K562 treated with DMSO at 1 percent for 12 hours (cell line): ENCODE results near the gene ADCY6. TPM values are rescaled to one million over a fixed set of nuclear protein-coding genes. Genes with fewer than 3 reads are reported as not detected.

ENCODE experiments used
- total RNA-seq: library from RNA; unstranded; fragments of 300-600 nt; gene quantifications from 2 replicates; pipeline ENCODE4 v1.2.3, GENCODE V29; 2022; ENCODE audit not compliant: insufficient read depth

ADCY6 gene
- 0.42 and 1.1 TPM in 2 replicates for total RNA-seq

DNA sequence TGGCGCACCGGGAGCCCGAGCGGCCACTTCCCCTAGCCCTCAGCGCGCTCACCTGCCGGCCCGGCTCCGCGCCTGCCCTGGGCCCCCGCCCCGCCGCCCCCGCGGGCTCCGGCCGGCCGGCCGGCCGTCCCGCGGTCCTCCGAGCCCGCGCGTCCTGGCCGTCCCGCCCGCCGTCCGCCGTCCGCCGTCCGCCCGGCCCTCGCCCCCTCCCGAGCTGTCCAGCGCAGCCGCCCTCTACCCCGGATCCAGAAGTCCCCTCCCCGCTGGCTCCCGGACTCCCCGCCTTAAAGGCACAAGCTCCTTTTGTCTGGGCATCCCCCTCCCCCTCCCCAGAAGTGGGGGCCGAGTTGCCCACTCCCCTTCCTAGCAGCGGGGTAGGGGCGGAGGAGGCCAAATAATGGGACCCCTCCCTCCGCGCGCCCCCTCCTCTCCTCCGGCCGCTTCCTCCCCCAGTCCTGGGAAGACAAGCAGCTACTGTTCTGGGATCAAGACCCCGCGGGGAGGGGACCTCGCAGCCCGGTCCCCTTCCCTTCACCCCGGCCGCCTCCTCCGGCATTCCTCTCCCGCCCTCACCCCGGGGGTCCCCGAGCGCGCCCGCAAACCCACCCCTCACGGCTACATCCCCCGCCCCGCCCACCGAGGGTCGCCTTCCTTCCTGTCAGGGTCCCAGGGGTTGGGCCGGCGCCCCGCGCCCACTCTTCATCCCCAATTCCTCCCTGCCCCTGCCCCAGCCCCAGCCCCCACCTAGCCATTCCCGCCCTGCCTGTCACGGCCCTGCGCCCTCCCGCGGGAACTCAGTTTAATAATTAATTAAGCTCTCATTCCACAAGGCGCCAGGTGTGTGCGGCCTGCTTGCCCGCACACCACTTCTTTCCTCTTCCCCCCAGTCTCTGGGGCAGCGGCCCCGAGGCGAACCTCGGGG is at the start of gene ADCY6:
TSS of gene ADCY6 (minus strand) at position 236 of the 922 bp plus-strand sequence. CDS start 5,655 bp downstream, outside the sequence.

DNA sequence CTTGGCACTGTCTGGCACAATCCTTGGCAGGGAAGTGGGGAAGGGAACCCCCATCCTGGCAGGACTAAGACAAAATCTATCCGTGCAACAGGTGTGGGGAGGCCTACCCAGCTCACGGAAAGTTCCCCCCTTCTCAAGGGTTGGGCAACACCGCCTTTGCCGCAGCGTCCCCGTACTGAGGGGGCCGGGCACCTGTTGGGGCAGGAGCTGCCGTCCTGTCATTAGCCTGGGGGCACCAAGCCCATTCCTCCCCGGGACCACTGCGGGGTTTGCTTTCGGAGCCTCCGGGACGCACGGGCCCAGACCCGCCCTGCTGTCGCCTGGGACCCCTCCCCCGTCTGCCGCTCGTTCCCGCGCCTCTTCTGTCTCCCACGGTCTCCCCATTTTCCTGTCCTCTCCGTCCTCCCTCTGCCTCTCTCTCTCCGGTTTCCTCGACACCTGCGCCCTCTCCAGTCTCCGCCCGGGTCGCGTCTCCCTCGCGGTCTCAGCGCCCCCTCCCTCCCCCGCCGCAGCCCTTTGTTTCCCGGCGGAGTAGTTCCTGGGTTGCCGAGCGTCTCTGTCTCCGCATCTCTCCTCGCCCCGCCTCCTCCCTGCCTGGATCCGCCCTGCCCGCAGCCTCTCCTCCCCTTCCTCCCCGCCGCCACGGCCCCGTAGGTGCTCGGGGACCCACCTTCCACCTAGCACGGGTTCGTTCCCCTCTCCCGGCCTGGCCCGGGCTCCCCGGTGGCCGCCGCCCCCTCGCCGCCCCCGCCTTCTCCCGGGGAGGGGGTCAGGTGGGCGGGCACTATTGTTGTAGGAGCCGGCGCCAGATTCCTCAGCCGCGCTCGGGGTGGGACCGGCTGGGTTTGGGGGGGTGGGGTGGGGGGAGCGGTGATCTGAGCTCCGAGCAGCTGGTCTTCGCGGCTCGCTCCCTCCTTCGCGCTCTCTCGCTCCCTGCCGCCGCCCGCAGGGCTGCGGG is 29.3 kb upstream of the ADCY6 start, which contains the start of gene CACNB3:
TSS of gene CACNB3 (plus strand) at position 624 of the 958 bp plus-strand sequence. CDS start 434 bp downstream, outside the sequence.

DNA sequence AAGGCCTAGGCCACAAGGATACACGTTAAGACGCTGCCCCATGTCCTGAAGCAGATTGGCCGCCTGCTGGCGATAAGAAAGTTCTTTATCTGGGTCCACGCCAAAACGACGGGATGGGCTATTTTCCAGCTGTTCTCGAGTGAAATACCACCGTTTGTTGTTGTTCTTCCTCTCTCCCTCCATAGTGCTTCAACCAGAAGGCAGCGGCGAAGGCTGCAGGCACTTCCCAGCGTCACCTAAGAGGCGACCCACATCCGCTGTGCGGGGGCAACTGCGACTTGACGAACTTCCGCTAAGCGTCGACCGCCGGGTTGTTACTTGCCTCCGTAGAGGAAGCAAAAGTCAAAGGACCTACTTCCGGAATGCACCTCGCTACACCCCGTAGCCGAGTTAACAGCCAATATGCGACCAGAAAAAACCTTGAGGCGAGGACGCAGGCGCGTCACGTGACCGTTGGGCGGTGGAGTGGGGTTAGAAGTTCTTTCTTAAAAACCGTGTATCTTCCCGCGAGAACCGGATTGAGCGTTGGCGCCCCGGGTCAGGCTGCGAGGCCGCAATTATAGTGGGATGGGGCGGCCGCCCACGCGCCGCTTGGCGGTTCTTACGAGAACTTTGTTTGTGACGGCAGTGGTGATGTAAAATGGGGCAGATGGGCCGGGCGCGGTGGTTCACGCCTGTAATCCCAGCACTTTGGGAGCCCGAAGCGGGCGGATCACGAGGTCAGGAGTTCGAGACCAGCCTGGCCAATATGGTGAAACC is 72.2 kb downstream of the ADCY6 start, which contains the start of gene CCNT1:
TSS of gene CCNT1 (minus strand) at position 215 of the 759 bp plus-strand sequence. CDS start at position 183, 32 bp downstream.

Other genes with a start within 250 kb of the ADCY6 start
- gene LALBA, start 219.0 kb downstream of the ADCY6 start, total RNA-seq: not detected in 2 replicates
- gene KANSL2, start 106.9 kb downstream of the ADCY6 start, total RNA-seq: 33.0 and 37.6 TPM in 2 replicates
- gene CCNT1, start 72.4 kb downstream of the ADCY6 start, total RNA-seq: 3.8 and 21.7 TPM in 2 replicates
- 0.49 and 1.6 TPM in 2 replicates for gene CACNB3, start 29.4 kb upstream of the ADCY6 start, total RNA-seq
- 49.7 and 86.9 TPM in 2 replicates for gene DDX23, start 63.1 kb upstream of the ADCY6 start, total RNA-seq
- gene RND1, start 76.8 kb upstream of the ADCY6 start, total RNA-seq: 1.1 and 1.3 TPM in 2 replicates
- gene FKBP11, start 136.4 kb upstream of the ADCY6 start, total RNA-seq: 4.0 and 5.5 TPM in 2 replicates
- 50.1 and 87.6 TPM in 2 replicates for gene ARF3, start 168.4 kb upstream of the ADCY6 start, total RNA-seq
- 0.72 TPM in 1 of 2 replicates, not detected in the other for gene WNT10B, start 182.6 kb upstream of the ADCY6 start, total RNA-seq
- gene WNT1, start 189.2 kb upstream of the ADCY6 start, total RNA-seq: not detected in 2 replicates
- 0.27 and 0.62 TPM in 2 replicates for gene DDN, start 210.3 kb upstream of the ADCY6 start, total RNA-seq
- gene PRKAG1, start 229.7 kb upstream of the ADCY6 start, total RNA-seq: 58.2 and 84.6 TPM in 2 replicates